Vagina (tissue), 2 donors: Measurements from ENCODE around the gene SZT2. TPM values are rescaled to one million over a fixed set of nuclear protein-coding genes. Genes with fewer than 3 reads are reported as not detected.

Experiments used
- DNase-seq, 2 donors: peaks; one replicate each; pipeline ENCODE4 v3.0.0-alpha.2; 2017; ENCODE audit errors: extremely low spot score in 2 of 2
- H3K27ac ChIP-seq: fragments of 200-600 bp; sonication (generic); one replicate; pipeline ENCODE4 v1.5.1; 2019
- H3K27me3 ChIP-seq: fragments of 200-600 bp; sonication (generic); one replicate; pipeline ENCODE4 v1.5.1; 2019
- H3K36me3 ChIP-seq, 2 donors: fragments of 200-600 bp; sonication (generic); one replicate each; pipeline ENCODE4 v1.5.1; 2017 to 2019
- H3K4me1 ChIP-seq: fragments of 200-600 bp; sonication (generic); one replicate; pipeline ENCODE4 v1.5.1; 2019
- H3K4me3 ChIP-seq, 2 donors: fragments of 200-600 bp; sonication (generic); 1 replicate in 1 of 2; 2 replicates in 1 of 2; pipeline ENCODE4 v1.5.1; 2016 to 2019
- H3K9me3 ChIP-seq: fragments of 200-600 bp; sonication (generic); one replicate; pipeline ENCODE4 v1.5.1; 2019
- CTCF ChIP-seq, 3 experiments: fragments of 450-650 bp in 2 of 3; fragments of 200-600 bp in 1 of 3; sonication (generic) in 1 of 3; IDR thresholded peaks; one replicate each; pipeline ENCODE4 v1.5.1; 2017 to 2019; ENCODE audit warnings: antibody characterized with exemption in 3 of 3, mild to moderate bottlenecking in 2 of 3, moderate library complexity in 2 of 3
- POLR2A ChIP-seq, 2 donors: fragments of 450-650 bp; IDR thresholded peaks; one replicate each; pipeline ENCODE4 v1.6.1; 2017; ENCODE audit warnings: antibody characterized with exemption in 2 of 2, mild to moderate bottlenecking in 2 of 2, moderate library complexity in 2 of 2
- POLR2AphosphoS5 ChIP-seq, 2 donors: sonication (generic); formaldehyde crosslinking; IDR thresholded peaks; one replicate each; pipeline ENCODE4 v1.9.0; 2017; ENCODE audit warnings: antibody characterized with exemption in 2 of 2, mild to moderate bottlenecking in 2 of 2, low read depth in 1 of 2; ENCODE audit not compliant: insufficient read depth in 1 of 2
- intact Hi-C: fragments of 100-400 bp; cut with DNase I; formaldehyde crosslinking; loops from one replicate; pipeline ENCODE4 v1.15.1; 2023
- total RNA-seq: library from RNA; depleted of rRNA; stranded (reverse); fragments of >200 nt; gene quantifications from one replicate; pipeline ENCODE4 v1.2.3, GENCODE V29; 2016

Gene SZT2
- total RNA-seq, 1 donor from 2014 or later: 42.5 TPM

GRCh38 chr1:43432907-43433306 is 43.2 kb downstream of the SZT2 start:
- TF ChIP-seq POLR2AphosphoS5 (IDR thresholded peaks at IDR 0.05; ENCODE audit: insufficient read depth in 1 of 2, low read depth in 1 of 2) (no peak), CTCF (IDR thresholded peaks at IDR 0.05) (no peak), POLR2A (IDR thresholded peaks at IDR 0.05) (no peak)
- no peak overlapping the region for H3K27ac ChIP-seq
- H3K4me1 ChIP-seq: peaks cover 8% of the 10 kb centered on the region
- no peaks in the 10 kb centered on the region for H3K27me3 ChIP-seq
- intact Hi-C loops: no loop called here
- H3K9me3 ChIP-seq: no peaks in the 10 kb centered on the region
- DNase-seq: no peak
- H3K36me3 ChIP-seq: peaks cover 0 to 73% of the 10 kb centered on the region in 2 donors
- H3K4me3 ChIP-seq: no peak overlapping the region

- H3K9me3 ChIP-seq: no peaks in the 10 kb centered on the region
- H3K4me3 ChIP-seq: no peak overlapping the region
- no peak for TF ChIP-seq CTCF (IDR thresholded peaks at IDR 0.05)
- peak in 1 of 2 donors; percentile 12 for TF ChIP-seq POLR2AphosphoS5 (IDR thresholded peaks at IDR 0.05; ENCODE audit: insufficient read depth in 1 of 2, low read depth in 1 of 2)
- no peaks in the 10 kb centered on the region for H3K27me3 ChIP-seq
- intact Hi-C loops: no loop called here
- DNase-seq: no peak
- no peak overlapping the region for H3K27ac ChIP-seq
- H3K36me3 ChIP-seq: peaks cover 0 to 70% of the 10 kb centered on the region in 2 donors
- peaks cover 8% of the 10 kb centered on the region for H3K4me1 ChIP-seq
These were observed 44.6 kb downstream of the SZT2 start for GRCh38 chr1:43434256-43434655.

GRCh38 chr1:43435146-43436145 is 45.7 kb downstream of the SZT2 start:
- Histone ChIP-seq H3K27ac (peak overlapping the region; percentile 53), H3K36me3 (peaks cover 0 to 67% of the 10 kb centered on the region in 2 donors), H3K4me1 (peaks cover 8% of the 10 kb centered on the region), H3K9me3 (no peaks in the 10 kb centered on the region), H3K27me3 (no peaks in the 10 kb centered on the region), H3K4me3 (no peak overlapping the region)
- intact Hi-C loops: no loop called here
- TF ChIP-seq POLR2AphosphoS5 (IDR thresholded peaks at IDR 0.05; ENCODE audit: insufficient read depth in 1 of 2, low read depth in 1 of 2) (no peak), CTCF (IDR thresholded peaks at IDR 0.05) (no peak), POLR2A (IDR thresholded peaks at IDR 0.05) (no peak)
- DNase-seq: no peak

GRCh38 chr1:43436371-43436770 is 46.7 kb downstream of the SZT2 start:
- no peaks in the 10 kb centered on the region for H3K27me3 ChIP-seq
- H3K4me3 ChIP-seq: no peak overlapping the region
- intact Hi-C loops: no loop called here
- H3K27ac ChIP-seq: peak overlapping the region; percentile 53
- no peak for DNase-seq
- H3K36me3 ChIP-seq: peaks cover 0 to 67% of the 10 kb centered on the region in 2 donors
- TF ChIP-seq POLR2AphosphoS5 (IDR thresholded peaks at IDR 0.05; ENCODE audit: insufficient read depth in 1 of 2, low read depth in 1 of 2): no peak
- TF ChIP-seq POLR2A (IDR thresholded peaks at IDR 0.05): no peak
- no peak for TF ChIP-seq CTCF (IDR thresholded peaks at IDR 0.05)
- H3K9me3 ChIP-seq: no peaks in the 10 kb centered on the region
- H3K4me1 ChIP-seq: peaks cover 8% of the 10 kb centered on the region
